PC-9 (cell line): ENCODE results near the gene ESRP2. TPM values are rescaled to one million over a fixed set of nuclear protein-coding genes. Genes with fewer than 3 reads are reported as not detected.

ENCODE experiments used
- BruUV-seq: library from RNA; stranded (reverse); fragments of 400-500 nt; replicated peaks from 2 replicates; lab custom pipeline; 2021; lab: Mats Ljungman, UMichigan
- CTCF ChIA-PET: fragments of 300-600 bp; sonication (Branson Sonifier 250); formaldehyde crosslinking; loops from one replicate; lab custom pipeline; 2022; ENCODE audit warnings: antibody characterized with exemption; lab: Charles Lee
- POLR2A ChIA-PET: fragments of 300-600 bp; sonication (Branson Sonifier 250); formaldehyde crosslinking; loops from one replicate; lab custom pipeline; 2022; ENCODE audit warnings: antibody characterized with exemption; ENCODE audit not compliant: unreplicated experiment; lab: Charles Lee
- DNase-seq, 2 experiments: peaks; one replicate each; pipeline versions ENCODE4 v3.0.0 to v3.0.0-alpha.2; 2015 to 2022; ENCODE audit warnings: mixed read lengths in 1 of 2
- H2AFZ ChIP-seq: fragments of 200-600 bp; sonication (generic); 2 replicates; pipeline ENCODE4 v1.8.1; 2017; ENCODE audit warnings: antibody characterized with exemption
- H3F3A ChIP-seq: fragments of 200-600 bp; sonication (generic); 2 replicates; pipeline ENCODE4 v1.8.1; 2017; ENCODE audit warnings: antibody characterized with exemption, mild to moderate bottlenecking, low read depth; ENCODE audit not compliant: insufficient read depth
- H3K27ac ChIP-seq: fragments of 200-600 bp; sonication (generic); 2 replicates; pipeline ENCODE4 v1.6.1; 2016; ENCODE audit warnings: mixed run types
- H3K27me3 ChIP-seq: fragments of 200-600 bp; sonication (generic); 2 replicates; pipeline ENCODE4 v1.6.1; 2016; ENCODE audit warnings: low read depth, mixed run types; ENCODE audit not compliant: insufficient read depth
- H3K36me3 ChIP-seq: fragments of 200-600 bp; sonication (generic); 2 replicates; pipeline ENCODE4 v1.6.1; 2016; ENCODE audit warnings: low read depth, mixed run types
- H3K4me1 ChIP-seq: fragments of 200-600 bp; sonication (generic); replicated peaks from 2 replicates; pipeline ENCODE4 v1.6.1; 2016; ENCODE audit warnings: mixed run types; ENCODE audit not compliant: insufficient read depth
- H3K4me2 ChIP-seq: fragments of 200-600 bp; sonication (generic); 2 replicates; pipeline ENCODE4 v1.6.1; 2017; ENCODE audit warnings: mixed run types
- H3K4me3 ChIP-seq: fragments of 200-600 bp; sonication (generic); 2 replicates; pipeline ENCODE4 v1.6.1; 2016; ENCODE audit warnings: mixed run types
- H3K79me2 ChIP-seq: fragments of 200-600 bp; sonication (generic); 2 replicates; pipeline ENCODE4 v1.6.1; 2017; ENCODE audit warnings: low read depth, mixed run types
- H3K9me2 ChIP-seq: fragments of 200-600 bp; sonication (generic); 2 replicates; pipeline ENCODE4 v1.8.1; 2017; ENCODE audit warnings: mild to moderate bottlenecking; ENCODE audit not compliant: insufficient read depth
- H3K9me3 ChIP-seq: fragments of 200-600 bp; sonication (generic); 2 replicates; pipeline ENCODE4 v1.8.1; 2016; ENCODE audit warnings: low read depth; ENCODE audit not compliant: insufficient read depth
- H4K20me1 ChIP-seq: fragments of 200-600 bp; sonication (generic); 2 replicates; pipeline ENCODE4 v1.8.1; 2017; ENCODE audit not compliant: insufficient read depth
- CTCF ChIP-seq: fragments of 200-600 bp; sonication (generic); conservative IDR thresholded peaks from 2 replicates; pipeline ENCODE4 v1.6.1; 2017; ENCODE audit warnings: mixed run types, antibody characterized with exemption, mild to moderate bottlenecking, moderate library complexity
- EZH2 ChIP-seq: fragments of 200-600 bp; sonication (generic); IDR thresholded peaks from 2 replicates; pipeline ENCODE4 v1.8.0; 2017; ENCODE audit warnings: antibody characterized with exemption, low read depth
- intact Hi-C: fragments of 100-400 bp; cut with micrococcal nuclease; formaldehyde crosslinking; loops from one replicate; pipeline ENCODE4 v1.10.0; 2022; ENCODE audit not compliant: unreplicated experiment
- total RNA-seq: library from RNA; stranded (reverse); gene quantifications from 2 replicates; pipeline ENCODE4 v1.2.3, GENCODE V29; 2021

Gene ESRP2
- total RNA-seq, 1 experiment from 2014 or later: 45.0 TPM

- TF ChIP-seq CTCF: no peak
- Histone ChIP-seq H3F3A (peaks cover 34% of the 10 kb centered on the region), H3K9me2 (no peaks in the 10 kb centered on the region), H3K27me3 (no peaks in the 10 kb centered on the region), H3K36me3 (0 out of 2 replicates have a peak, but pooled peaks cover under 1% of the 10 kb centered on the region), H3K4me2 (no peak overlapping the region), H3K9me3 (no peaks in the 10 kb centered on the region), H4K20me1 (0 out of 2 replicates have a peak, but pooled peaks cover 7% of the 10 kb centered on the region), H3K27ac (no peak overlapping the region), H3K79me2 (no peaks in the 10 kb centered on the region), H2AFZ (no peak overlapping the region), H3K4me3 (no peak overlapping the region), H3K4me1 (no peaks in the 10 kb centered on the region)
- intact Hi-C loops: loop anchor here (10.0 kb wide), 1 partner anchor 728 kb away; no protein-coding TSS in a partner anchor
- ChIA-PET POLR2A (no interaction called here), CTCF (no interaction called here)
- BruUV-seq: no TSS peak
- DNase-seq: no peak
These were observed 12.9 kb downstream of the ESRP2 start for GRCh38 chr16:68223072-68223471.

DNA sequence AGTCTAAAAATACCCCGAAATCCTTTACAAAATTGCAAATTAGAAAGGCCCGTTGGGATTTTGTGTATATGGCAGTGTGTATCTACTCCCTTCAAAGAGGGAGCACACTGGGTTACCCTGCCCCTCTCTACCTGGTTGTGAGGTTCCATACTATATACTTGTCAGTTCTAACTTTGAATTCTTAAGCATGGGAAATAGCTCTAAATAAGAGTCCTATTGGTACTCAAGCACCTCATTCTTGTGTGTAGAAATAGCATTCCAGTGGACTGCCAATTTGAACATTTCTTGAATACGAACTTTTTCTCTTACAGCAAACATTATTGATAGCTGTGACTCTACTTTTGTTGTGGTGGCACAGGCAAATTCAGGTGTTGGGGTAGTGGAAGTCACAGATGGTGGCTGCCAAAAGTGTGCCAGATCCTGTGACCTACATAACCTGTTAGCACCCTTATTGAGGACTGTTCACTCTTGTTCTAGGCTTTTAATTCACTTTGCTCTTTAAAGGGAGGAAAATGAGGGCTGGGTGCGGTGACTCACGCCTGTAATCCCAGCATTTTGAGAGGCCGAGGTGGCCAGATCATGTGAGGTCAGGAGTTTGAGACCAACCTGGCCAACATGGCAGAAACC lies 16.1 kb downstream of the ESRP2 start:
- no peak for DNase-seq
- intact Hi-C loops: loop anchor here (10.0 kb wide), 1 partner anchor 725 kb away; no protein-coding TSS in a partner anchor
- no TSS peak for BruUV-seq
- Histone ChIP-seq H3K9me3 (no peaks in the 10 kb centered on the region), H2AFZ (no peak overlapping the region), H3K9me2 (no peaks in the 10 kb centered on the region), H3K4me2 (no peak overlapping the region), H3K36me3 (no peaks in the 10 kb centered on the region), H3F3A (0 out of 2 replicates have a peak, but pooled peaks cover 13% of the 10 kb centered on the region), H3K27ac (no peak overlapping the region), H3K4me3 (no peak overlapping the region), H3K4me1 (no peaks in the 10 kb centered on the region), H3K27me3 (no peaks in the 10 kb centered on the region), H3K79me2 (no peaks in the 10 kb centered on the region), H4K20me1 (no peaks in the 10 kb centered on the region)
- ChIA-PET CTCF (interaction anchor here (0.7 kb wide), 1 partner anchor 1261 kb away, joined by 3 read pairs; no protein-coding TSS in a partner anchor), POLR2A (no interaction called here)
- TF ChIP-seq EZH2: no peak

DNA sequence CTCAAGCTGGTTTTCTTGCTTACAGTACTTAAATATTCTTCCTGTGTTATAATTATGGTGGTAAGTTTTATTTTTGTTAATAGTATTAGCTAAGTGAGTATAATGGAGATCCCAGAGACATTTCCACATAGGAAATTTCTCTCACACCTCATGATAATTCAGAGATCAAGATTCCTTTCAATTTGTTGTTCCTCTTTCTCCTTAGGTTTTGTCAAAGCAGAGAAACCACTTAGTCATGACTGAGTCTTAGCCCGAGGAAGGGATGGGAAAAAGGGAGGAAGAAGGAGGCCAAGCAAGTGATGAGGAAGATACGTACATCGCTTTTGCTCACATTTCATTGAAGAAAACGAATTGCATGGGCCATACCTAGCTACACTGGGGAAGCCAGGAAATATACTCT lies 18.4 kb downstream of the ESRP2 start:
- ChIA-PET CTCF (interaction anchor here (0.6 kb wide), 1 partner anchor 76 kb away, joined by 3 read pairs; no protein-coding TSS in a partner anchor), POLR2A (interaction anchor here (0.5 to 0.6 kb wide), 2 partner anchors 20 to 214 kb away, joined by 3 to 18 read pairs; no protein-coding TSS in a partner anchor)
- BruUV-seq: no TSS peak
- 0 out of 2 replicates have a peak, but pooled peaks cover 8% of the 10 kb centered on the region for H3F3A ChIP-seq
- H3K9me3 ChIP-seq: no peaks in the 10 kb centered on the region
- no peaks in the 10 kb centered on the region for H3K27me3 ChIP-seq
- H3K4me3 ChIP-seq: no peak overlapping the region
- no peak for DNase-seq
- H3K27ac ChIP-seq: no peak overlapping the region
- H3K79me2 ChIP-seq: no peaks in the 10 kb centered on the region
- no peaks in the 10 kb centered on the region for H3K9me2 ChIP-seq
- H3K4me1 ChIP-seq: no peaks in the 10 kb centered on the region
- H4K20me1 ChIP-seq: no peaks in the 10 kb centered on the region
- H2AFZ ChIP-seq: no peak overlapping the region
- TF ChIP-seq CTCF (no peak), EZH2 (no peak)
- no peaks in the 10 kb centered on the region for H3K36me3 ChIP-seq
- intact Hi-C loops: no loop called here
- H3K4me2 ChIP-seq: no peak overlapping the region
